ENCODE measurements around the gene CPXCR1.
"Not testable (repeated sequence)": the region's sequence is repeated elsewhere in the genome, so short reads cannot be mapped to it uniquely, and the experiment has no call there.

GRCh38 chrX:88746215-88746614 is 810 bp upstream of the CPXCR1 start:
- TF ChIP-seq CTCF, POLR2A (IDR thresholded peaks at IDR 0.05): not testable (repeated sequence)

Measured in lower leg skin (tissue), 3 donors.